Endothelial cell of umbilical vein (primary cell): ENCODE measurements around the gene TFDP1. TPM values are rescaled to one million over a fixed set of nuclear protein-coding genes. Genes with fewer than 3 reads are reported as not detected.

ENCODE experiments used
- BruUV-seq: library from RNA; stranded (reverse); fragments of 400-500 nt; replicated peaks from 2 replicates; lab custom pipeline; 2021; lab: Mats Ljungman, UMichigan
- CTCF ChIA-PET: fragments of 300-600, 350-600 bp; sonication (Branson Sonifier 250); formaldehyde crosslinking; loops from one replicate; lab custom pipeline; 2021; ENCODE audit warnings: antibody characterized with exemption, inconsistent platforms; lab: Charles Lee
- POLR2A ChIA-PET: fragments of 300-600, 350-600 bp; sonication (Branson Sonifier 250); formaldehyde crosslinking; loops from one replicate; lab custom pipeline; 2021; ENCODE audit warnings: antibody characterized with exemption, inconsistent platforms; lab: Charles Lee
- DNase-seq: peaks from one replicate; pipeline ENCODE4 v3.0.0-alpha.2; 2011; ENCODE audit warnings: low read depth, low spot score
- FAIRE-seq: peaks from 2 replicates; lab custom pipeline; 2011; peaks lifted over from hg19 to GRCh38; lab: Jason Lieb, UNC
- H2AFZ ChIP-seq: 2 replicates; pipeline ENCODE4 v1.6.0; 2012; ENCODE audit warnings: low read depth, low read length, control low read depth, inconsistent platforms
- H3K27ac ChIP-seq: 2 replicates; pipeline ENCODE4 v1.5.1; 2011; ENCODE audit warnings: low read depth, mild to moderate bottlenecking, control low read depth, low read length, moderate library complexity; ENCODE audit not compliant: insufficient read depth
- H3K27me3 ChIP-seq, 2 experiments: 2 replicates each; pipeline versions ENCODE4 v1.6.0 to v1.6.1; 2011; ENCODE audit warnings: low read length in 2 of 2, mixed read lengths in 1 of 2; ENCODE audit not compliant: control insufficient read depth in 2 of 2, insufficient read depth in 2 of 2
- H3K36me3 ChIP-seq, 2 experiments: 2 replicates in 1 of 2; 3 replicates in 1 of 2; pipeline ENCODE4 v1.5.1; 2011; ENCODE audit warnings: low read length in 2 of 2, mild to moderate bottlenecking in 1 of 2, moderate library complexity in 1 of 2; ENCODE audit not compliant: control insufficient read depth in 2 of 2, insufficient read depth in 2 of 2; ENCODE audit errors: extremely low read depth in 1 of 2
- H3K4me1 ChIP-seq: 3 replicates; pipeline ENCODE4 v1.5.1; 2011; ENCODE audit warnings: mild to moderate bottlenecking, low read length; ENCODE audit not compliant: control insufficient read depth, insufficient read depth; ENCODE audit errors: extremely low read depth
- H3K4me2 ChIP-seq: 2 replicates; pipeline ENCODE4 v1.6.1; 2011; ENCODE audit warnings: low read length, control low read depth, mixed read lengths; ENCODE audit not compliant: insufficient read depth
- H3K4me3 ChIP-seq, 3 experiments: fragments of 200-600 bp in 1 of 3; sonication (generic), shearing (Covaris generic) in 1 of 3; replicated peaks in 1 of 3; 2 replicates each; pipeline ENCODE4 v1.5.1; 2011 to 2016; ENCODE audit warnings: control low read depth in 3 of 3, low read length in 3 of 3, mild to moderate bottlenecking in 2 of 3, inconsistent platforms in 1 of 3, low read depth in 1 of 3, moderate library complexity in 1 of 3; ENCODE audit not compliant: insufficient read depth in 1 of 3
- H3K79me2 ChIP-seq: 2 replicates; pipeline ENCODE4 v1.6.0; 2012; ENCODE audit warnings: low read length, inconsistent platforms; ENCODE audit not compliant: control insufficient read depth, insufficient read depth
- H3K9ac ChIP-seq: replicated peaks from 2 replicates; pipeline ENCODE3; 2011; ENCODE audit warnings: low read length, control low read depth; ENCODE audit not compliant: insufficient read depth; ENCODE audit errors: extremely low read depth
- H3K9me1 ChIP-seq: replicated peaks from 3 replicates; pipeline ENCODE4 v1.6.0; 2011; ENCODE audit warnings: mild to moderate bottlenecking, low read length; ENCODE audit not compliant: control insufficient read depth, insufficient read depth; ENCODE audit errors: extremely low read depth
- H3K9me3 ChIP-seq: replicated peaks from 2 replicates; pipeline ENCODE4 v1.5.1; 2012; ENCODE audit warnings: low read length, inconsistent platforms; ENCODE audit not compliant: control insufficient read depth, insufficient read depth
- H4K20me1 ChIP-seq: replicated peaks from 2 replicates; pipeline ENCODE3; 2011; ENCODE audit warnings: mild to moderate bottlenecking, low read length; ENCODE audit not compliant: control insufficient read depth, insufficient read depth; ENCODE audit errors: extremely low read depth
- CTCF ChIP-seq, 2 donors: IDR thresholded peaks; 1 replicate in 1 of 2; 2 replicates in 1 of 2; pipeline ENCODE4 v1.5.1; 2011; ENCODE audit warnings: low read length in 2 of 2, mild to moderate bottlenecking in 2 of 2, moderate library complexity in 2 of 2, control low read depth in 1 of 2, inconsistent platforms in 1 of 2, low read depth in 1 of 2; ENCODE audit not compliant: insufficient read depth in 1 of 2; ENCODE audit errors: extremely low read depth in 1 of 2
- EZH2 ChIP-seq: IDR thresholded peaks from 2 replicates; pipeline ENCODE4 v1.6.1; 2012; ENCODE audit warnings: borderline replicate concordance, low read depth, mild to moderate bottlenecking, moderate library complexity, low read length, inconsistent platforms; ENCODE audit not compliant: severe bottlenecking
- FOS ChIP-seq: IDR thresholded peaks from 2 replicates; pipeline ENCODE4 v1.6.1; 2011; ENCODE audit warnings: mild to moderate bottlenecking, low read length, moderate library complexity, borderline replicate concordance; ENCODE audit not compliant: insufficient read depth
- GATA2 ChIP-seq: IDR thresholded peaks from 2 replicates; pipeline ENCODE4 v1.7.0; 2011; ENCODE audit warnings: low read depth, mild to moderate bottlenecking, moderate library complexity, mixed read lengths, low read length; ENCODE audit not compliant: insufficient read length, insufficient read depth
- JUN ChIP-seq: IDR thresholded peaks from 2 replicates; pipeline ENCODE4 v1.6.1; 2011; ENCODE audit warnings: borderline replicate concordance, low read depth; ENCODE audit not compliant: insufficient read length, insufficient read depth
- MYC ChIP-seq: IDR thresholded peaks from one replicate; pipeline ENCODE4 v1.6.1; 2011; ENCODE audit warnings: mild to moderate bottlenecking, low read depth, low read length
- POLR2A ChIP-seq: IDR thresholded peaks from 2 replicates; pipeline ENCODE4 v1.6.1; 2012; ENCODE audit warnings: low read depth, mild to moderate bottlenecking, control low read depth, low read length
- POLR2AphosphoS5 ChIP-seq: IDR thresholded peaks from 2 replicates; pipeline ENCODE4 v1.6.1; 2012; ENCODE audit warnings: low read depth, mild to moderate bottlenecking, control low read depth, low read length, moderate library complexity; ENCODE audit not compliant: insufficient read depth
- dilution Hi-C: fragments of 300-500 bp; cut with MboI; formaldehyde crosslinking; loops from one replicate; pipeline ENCODE4 v1.15.0; 2019; ENCODE audit warnings: low sequenced_read_pairs; ENCODE audit not compliant: extremely low pct_ligation_motif_present
- intact Hi-C: fragments of 100-400 bp; cut with micrococcal nuclease; formaldehyde crosslinking; loops from one replicate; pipeline ENCODE4 v1.10.0; 2022
- polyA plus RNA-seq, 4 experiments: library from polyadenylated mRNA; depleted of rRNA in 3 of 4; stranded (reverse) in 3 of 4; unstranded in 1 of 4; fragments of >200 nt; gene quantifications; 2 replicates each; pipeline versions ENCODE4 v1.2.1 to v1.2.3, GENCODE V29; 2011 to 2012; ENCODE audit warnings: missing spikeins in 1 of 4
- total RNA-seq: library from RNA; stranded (reverse); gene quantifications from 2 replicates; pipeline ENCODE4 v1.2.3, GENCODE V29; 2021
- TF ChIP-seq, protein P1 (sequence below): IDR thresholded peaks from 2 replicates; pipeline ENCODE4 v1.6.1; 2011; ENCODE audit not compliant: insufficient read depth, insufficient read length

The TFDP1 gene
- total and polyA plus RNA-seq, 2 donors (not counting 3 experiments of a cell fraction or from before 2014, with no cell fraction given) = 64.3 to 137 TPM

DNA sequence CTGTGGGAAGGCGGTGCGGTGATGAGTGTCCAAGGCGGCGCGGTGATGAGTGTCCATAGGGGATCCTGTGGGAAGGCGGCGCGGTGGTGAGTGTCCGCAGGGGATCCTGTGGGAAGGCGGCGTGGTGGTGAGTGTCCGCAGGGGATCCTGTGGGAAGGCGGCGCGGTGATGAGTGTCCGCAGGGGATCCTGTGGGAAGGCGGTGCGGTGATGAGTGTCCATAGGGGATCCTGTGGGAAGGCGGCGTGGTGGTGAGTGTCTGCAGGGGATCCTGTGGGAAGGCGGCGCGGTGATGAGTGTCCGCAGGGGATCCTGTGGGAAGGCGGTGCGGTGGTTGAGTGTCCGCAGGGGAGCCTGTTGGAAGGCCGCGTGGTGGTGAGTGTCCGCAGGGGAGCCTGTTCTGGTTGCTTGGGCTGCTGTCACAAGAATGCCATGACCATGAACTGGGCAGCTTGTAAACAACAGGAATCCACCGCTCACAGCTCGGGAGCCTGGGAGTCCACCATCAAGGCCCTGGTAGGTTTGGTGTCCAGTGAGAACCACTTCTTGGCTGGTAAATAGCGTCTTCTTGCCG lies 21.4 kb downstream of the TFDP1 start:
- dilution Hi-C loops = no loop called here
- H3K4me1 ChIP-seq = no peaks in the 10 kb centered on the region
- no peak for FAIRE-seq
- H3K9me1 ChIP-seq = no peaks in the 10 kb centered on the region
- no peak overlapping the region for H3K4me2 ChIP-seq
- H3K9ac ChIP-seq = no peak overlapping the region
- H2AFZ ChIP-seq = no peak overlapping the region
- H3K27ac ChIP-seq = no peak overlapping the region
- H3K9me3 ChIP-seq = no peaks in the 10 kb centered on the region
- no peaks in the 10 kb centered on the region for H4K20me1 ChIP-seq
- no peaks in the 10 kb centered on the region for H3K27me3 ChIP-seq
- H3K79me2 ChIP-seq = peaks cover 95% of the 10 kb centered on the region
- no TSS peak for BruUV-seq
- no peak overlapping the region for H3K4me3 ChIP-seq
- intact Hi-C loops = no loop called here
- POLR2A ChIA-PET = no interaction called here
- no peak for TF ChIP-seq JUN
- TF ChIP-seq POLR2AphosphoS5 = no peak
- TF ChIP-seq FOS = no peak
- no peak for TF ChIP-seq CTCF (IDR thresholded peaks at IDR 0.05; ENCODE audit: extremely low read depth in 1 of 2, insufficient read depth in 1 of 2, low read depth in 1 of 2, low read length in 2 of 2)
- no peak for TF ChIP-seq MYC
- no peak for TF ChIP-seq POLR2A
- TF ChIP-seq, protein P1, sequence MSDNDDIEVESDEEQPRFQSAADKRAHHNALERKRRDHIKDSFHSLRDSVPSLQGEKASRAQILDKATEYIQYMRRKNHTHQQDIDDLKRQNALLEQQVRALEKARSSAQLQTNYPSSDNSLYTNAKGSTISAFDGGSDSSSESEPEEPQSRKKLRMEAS = no peak
- no peak for TF ChIP-seq GATA2
- no peak for TF ChIP-seq EZH2
- DNase-seq = no peak
- CTCF ChIA-PET = no interaction called here
- H3K36me3 ChIP-seq = peaks cover 0 to 16% of the 10 kb centered on the region in 2 experiments
